ENCODE results near the gene STAT4. TPM values are rescaled to one million over a fixed set of nuclear protein-coding genes. Genes with fewer than 3 reads are reported as not detected.

STAT4 gene
- total RNA-seq, 4 donors from 2014 or later: 3.1 to 9.1 TPM; not detected in 2

DNA sequence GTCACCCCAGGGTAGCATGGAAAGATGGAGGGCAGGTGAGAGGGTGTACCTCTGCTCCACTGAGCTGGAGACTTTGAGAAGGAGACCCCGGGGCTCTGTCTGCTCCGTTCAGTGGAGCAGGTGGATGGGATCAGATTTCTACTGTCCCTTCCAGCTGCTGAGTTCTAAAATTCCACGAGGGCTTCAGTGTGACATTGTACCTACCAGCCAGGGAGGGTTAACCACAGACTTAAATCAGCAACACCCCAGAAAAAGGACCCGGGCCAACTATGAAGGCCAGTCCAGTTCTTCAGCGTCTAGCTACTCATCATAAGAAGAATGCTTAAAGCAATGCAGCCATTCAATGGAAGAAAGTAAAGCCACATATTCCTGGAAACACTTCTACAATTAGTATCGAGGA is 160.7 kb downstream of the STAT4 start:
- Histone ChIP-seq H3K27ac (no peak overlapping the region), H3K36me3 (peaks cover 0 to 76% (median 34%) of the 10 kb centered on the region in 4 donors), H3K27me3 (no peaks in the 10 kb centered on the region), H3K4me1 (no peaks in the 10 kb centered on the region), H3K4me3 (no peak overlapping the region), H3K9me3 (no peaks in the 10 kb centered on the region)
- intact Hi-C loops (cut with DNase I; ENCODE audit: low total_unique reads): no loop called here
- no peak for TF ChIP-seq POLR2AphosphoS5 (IDR thresholded peaks at IDR 0.05)
- no peak for TF ChIP-seq POLR2A (IDR thresholded peaks at IDR 0.05)
- no peak for TF ChIP-seq EP300 (IDR thresholded peaks at IDR 0.05; ENCODE audit: low read depth)
- TF ChIP-seq CTCF (IDR thresholded peaks at IDR 0.05): no peak
- in situ Hi-C loops (cut with MboI; ENCODE audit: low pct_ligation_motif_present in 1 of 4, low pct_unique_long_range_greater_than_20kb in 1 of 4, low sequenced_read_pairs in 3 of 4): no loop called here
- no peak for DNase-seq
- WGBS, 2 donors (ENCODE audit: low coverage in 1 of 2): 90 to 93% methylated on average over 3 to 6 of the region's 6 CpGs

- Histone ChIP-seq H3K36me3 (peaks cover 0 to 72% (median 34%) of the 10 kb centered on the region in 4 donors), H3K4me3 (no peak overlapping the region), H3K27ac (no peak overlapping the region), H3K27me3 (no peaks in the 10 kb centered on the region), H3K4me1 (no peaks in the 10 kb centered on the region), H3K9me3 (no peaks in the 10 kb centered on the region)
- in situ Hi-C loops (cut with MboI; ENCODE audit: low pct_ligation_motif_present in 1 of 4, low pct_unique_long_range_greater_than_20kb in 1 of 4, low sequenced_read_pairs in 3 of 4) (no loop called here), intact Hi-C loops (cut with DNase I; ENCODE audit: low total_unique reads) (no loop called here)
- no peak for DNase-seq
- TF ChIP-seq POLR2A (IDR thresholded peaks at IDR 0.05) (no peak), POLR2AphosphoS5 (IDR thresholded peaks at IDR 0.05) (no peak), CTCF (IDR thresholded peaks at IDR 0.05) (no peak), EP300 (IDR thresholded peaks at IDR 0.05; ENCODE audit: low read depth) (no peak)
- WGBS, 2 donors (ENCODE audit: low coverage in 1 of 2): 100% methylated on average over 3 of the region's 3 CpGs; no CpG with 5 or more reads in 1 of the 2 donors
Observed at GRCh38 chr2:190988910-190989309, 161.9 kb downstream of the STAT4 start.

DNA sequence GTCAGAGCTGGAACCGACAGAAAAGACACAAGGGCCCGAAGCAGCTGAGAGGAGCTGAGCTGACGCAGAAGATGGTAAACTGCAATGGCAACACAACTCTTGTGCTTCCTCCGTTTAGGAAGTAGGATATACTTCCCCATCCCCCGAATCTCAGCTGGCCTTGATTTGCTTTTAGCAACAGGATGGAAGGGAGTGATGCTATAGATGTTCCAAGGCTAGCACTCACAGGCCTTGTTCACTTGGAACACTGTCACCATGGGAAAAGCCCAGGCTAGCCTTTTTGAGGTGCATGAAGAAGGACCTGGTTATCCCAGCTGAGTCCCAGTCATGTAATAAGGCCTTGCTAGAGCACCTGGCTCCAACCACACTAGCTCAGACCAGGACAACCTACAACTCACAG is 162.9 kb downstream of the STAT4 start:
- Histone ChIP-seq H3K27ac (no peak overlapping the region), H3K9me3 (no peaks in the 10 kb centered on the region), H3K36me3 (peaks cover 0 to 76% (median 37%) of the 10 kb centered on the region in 4 donors), H3K4me3 (no peak overlapping the region), H3K4me1 (no peaks in the 10 kb centered on the region), H3K27me3 (no peaks in the 10 kb centered on the region)
- WGBS, 2 donors (ENCODE audit: low coverage in 1 of 2): 92 to 96% methylated on average over 4 to 5 of the region's 5 CpGs
- no peak for DNase-seq
- no peak for TF ChIP-seq POLR2AphosphoS5 (IDR thresholded peaks at IDR 0.05)
- TF ChIP-seq POLR2A (IDR thresholded peaks at IDR 0.05): no peak
- no peak for TF ChIP-seq EP300 (IDR thresholded peaks at IDR 0.05; ENCODE audit: low read depth)
- TF ChIP-seq CTCF (IDR thresholded peaks at IDR 0.05): no peak
- in situ Hi-C loops (cut with MboI; ENCODE audit: low pct_ligation_motif_present in 1 of 4, low pct_unique_long_range_greater_than_20kb in 1 of 4, low sequenced_read_pairs in 3 of 4): no loop called here
- intact Hi-C loops (cut with DNase I; ENCODE audit: low total_unique reads): no loop called here

DNA sequence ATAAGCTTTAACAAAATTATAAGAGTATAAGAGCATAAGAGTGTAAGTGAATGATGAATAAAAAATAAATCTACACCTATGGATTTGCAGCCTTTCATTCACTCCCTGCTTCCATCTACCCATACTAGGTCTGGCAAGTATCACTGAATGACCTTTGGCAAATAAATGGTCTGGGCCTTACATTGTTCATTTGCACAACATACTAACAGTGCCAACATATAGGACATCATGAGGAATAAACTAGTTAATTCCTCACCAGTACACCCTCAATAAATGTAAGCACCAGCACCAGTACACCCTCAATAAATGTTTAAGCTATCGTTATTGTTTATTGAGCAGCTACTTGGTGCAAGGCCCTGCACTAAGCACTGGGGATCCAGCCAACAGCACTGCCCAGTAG is 163.7 kb downstream of the STAT4 start:
- Histone ChIP-seq H3K36me3 (peaks cover 0 to 84% (median 38%) of the 10 kb centered on the region in 4 donors), H3K9me3 (no peaks in the 10 kb centered on the region), H3K4me3 (no peak overlapping the region), H3K4me1 (no peaks in the 10 kb centered on the region), H3K27ac (no peak overlapping the region), H3K27me3 (no peaks in the 10 kb centered on the region)
- no peak for DNase-seq
- TF ChIP-seq EP300 (IDR thresholded peaks at IDR 0.05; ENCODE audit: low read depth) (no peak), POLR2AphosphoS5 (IDR thresholded peaks at IDR 0.05) (no peak), CTCF (IDR thresholded peaks at IDR 0.05) (no peak), POLR2A (IDR thresholded peaks at IDR 0.05) (no peak)
- 94 to 100% methylated on average over 1 of the region's 1 CpG for WGBS, 2 donors (ENCODE audit: low coverage in 1 of 2)
- in situ Hi-C loops (cut with MboI; ENCODE audit: low pct_ligation_motif_present in 1 of 4, low pct_unique_long_range_greater_than_20kb in 1 of 4, low sequenced_read_pairs in 3 of 4) (no loop called here), intact Hi-C loops (cut with DNase I; ENCODE audit: low total_unique reads) (no loop called here)

Data from transverse colon (tissue), 4 donors.